Right forelimb (tissue), 1 donor: Measurements from ENCODE around the gene CCDC179.

ENCODE experiments used
- DNase-seq: peaks from one replicate; pipeline ENCODE4 v3.0.0-alpha.2; 2018

The CCDC179 gene

GRCh38 chr11:22807855-22808570, 52.3 kb downstream of the CCDC179 start:
- DNase-seq, result no peak

- no peak for DNase-seq
Measured at GRCh38 chr11:22807391-22807790, 52.9 kb downstream of the CCDC179 start.

- no peak for DNase-seq
Measured at GRCh38 chr11:22802861-22803260, 57.4 kb downstream of the CCDC179 start.

- no peak for DNase-seq
Measured at GRCh38 chr11:22800482-22800881, 59.8 kb downstream of the CCDC179 start.

GRCh38 chr11:22798901-22799300, 61.4 kb downstream of the CCDC179 start:
- DNase-seq, result no peak

- DNase-seq, result no peak
Measured at GRCh38 chr11:22797047-22797446, 63.2 kb downstream of the CCDC179 start.
